IMR-90 (cell line): ENCODE data around the gene BRME1.

Experiments used
- CTCF ChIP-seq: conservative IDR thresholded peaks from 2 replicates; pipeline ENCODE4 v1.5.1; 2012; ENCODE audit warnings: mild to moderate bottlenecking, low read depth, low read length, improper control_type of control experiment
- RAD21 ChIP-seq: IDR thresholded peaks from 2 replicates; pipeline ENCODE4 v1.6.1; 2012; ENCODE audit warnings: low read length, improper control_type of control experiment
- SMC3 ChIP-seq: fragments of 150-350 bp; IDR thresholded peaks from 2 replicates; pipeline ENCODE4 v1.6.1; 2016; ENCODE audit warnings: low read depth, mild to moderate bottlenecking, antibody characterized with exemption, low read length, moderate library complexity

GRCh38 chr19:13860679-13861391 is 45.1 kb downstream of the BRME1 start:
- no peak for TF ChIP-seq CTCF
- no peak for TF ChIP-seq SMC3
- TF ChIP-seq RAD21 = no peak
